Ramos (cell line): Measurements from ENCODE around the gene KCNQ1.

Experiments used
- in situ Hi-C: fragments of 300-500 bp; cut with MboI; formaldehyde crosslinking; loops from one replicate; pipeline ENCODE4 v1.14.3; 2022; ENCODE audit warnings: low sequenced_read_pairs; ENCODE audit not compliant: unreplicated experiment

The KCNQ1 gene

DNA sequence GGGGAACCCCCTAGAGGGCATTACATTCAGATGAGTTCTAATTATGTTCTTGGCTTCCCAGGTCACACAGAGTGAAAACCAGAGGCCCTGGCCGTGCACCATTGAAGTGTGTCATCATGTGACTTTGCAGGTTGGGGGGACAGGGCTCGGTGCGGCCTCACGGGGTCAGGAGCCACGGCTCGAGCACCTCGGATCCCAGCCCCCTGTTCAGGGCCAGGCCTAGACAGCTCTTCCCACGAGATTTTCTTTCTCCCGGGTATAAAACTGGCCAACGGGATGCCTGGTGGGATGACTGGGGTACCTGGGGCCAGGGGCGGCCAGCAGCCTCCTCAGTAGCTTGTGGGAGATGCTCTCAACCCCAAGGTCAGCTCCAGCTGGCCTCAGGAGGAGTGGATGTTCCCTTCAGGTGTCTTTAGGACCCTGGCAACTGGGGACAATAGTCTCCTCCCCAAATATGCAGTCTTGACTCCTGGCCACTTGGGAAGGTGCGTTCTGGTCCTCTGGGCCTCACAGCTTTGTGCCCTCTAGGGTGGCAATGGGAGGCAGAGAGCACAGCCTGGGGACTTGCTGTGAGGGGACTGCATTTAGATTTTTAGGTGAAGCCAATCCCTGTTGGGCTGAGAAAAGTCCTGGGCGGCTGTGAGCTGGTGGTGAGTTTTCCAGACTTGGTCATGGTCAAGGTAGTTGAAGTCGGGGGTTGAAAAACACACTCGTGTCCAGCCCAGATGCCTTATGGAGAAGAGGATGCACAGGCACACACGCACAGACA, 95.6 kb downstream of the KCNQ1 start:
- in situ Hi-C loops, result loop anchor here (25.0 kb wide), 1 partner anchor 547 kb away; no protein-coding TSS in a partner anchor

DNA sequence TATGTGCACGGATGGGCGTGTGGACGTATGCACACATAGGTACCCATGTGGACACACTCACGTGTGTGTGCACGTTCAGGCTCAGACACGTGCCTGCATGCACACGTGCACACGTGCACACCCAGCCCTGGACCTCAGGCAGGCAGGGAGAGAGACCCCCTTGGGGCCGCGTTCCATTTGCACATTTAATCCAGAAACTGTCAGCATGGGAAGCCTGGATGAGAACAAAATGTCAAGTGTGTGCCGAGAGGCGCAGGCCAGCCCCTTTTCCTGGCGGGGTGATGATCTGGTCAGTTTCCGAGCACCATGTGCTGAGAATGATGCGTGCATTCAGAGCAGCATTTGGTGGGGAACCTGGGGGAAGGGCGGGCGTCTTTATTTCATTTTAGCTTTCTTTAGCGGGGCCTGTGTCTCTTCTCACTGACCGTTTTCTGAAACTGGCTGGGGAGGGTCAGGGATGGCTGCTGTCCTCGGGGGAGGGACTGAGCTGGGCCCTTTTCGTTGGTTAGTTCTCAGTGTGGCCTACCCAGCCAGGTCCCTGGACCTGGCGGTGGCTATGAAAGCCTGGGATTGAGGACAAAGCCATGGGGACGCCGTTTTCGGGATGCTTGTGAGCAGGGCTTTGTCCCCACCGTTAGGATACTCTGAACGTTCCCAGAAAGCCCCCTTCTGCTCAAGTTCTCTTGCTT, 96.3 kb downstream of the KCNQ1 start:
- in situ Hi-C loops, result loop anchor here (25.0 kb wide), 1 partner anchor 546 kb away; no protein-coding TSS in a partner anchor

DNA sequence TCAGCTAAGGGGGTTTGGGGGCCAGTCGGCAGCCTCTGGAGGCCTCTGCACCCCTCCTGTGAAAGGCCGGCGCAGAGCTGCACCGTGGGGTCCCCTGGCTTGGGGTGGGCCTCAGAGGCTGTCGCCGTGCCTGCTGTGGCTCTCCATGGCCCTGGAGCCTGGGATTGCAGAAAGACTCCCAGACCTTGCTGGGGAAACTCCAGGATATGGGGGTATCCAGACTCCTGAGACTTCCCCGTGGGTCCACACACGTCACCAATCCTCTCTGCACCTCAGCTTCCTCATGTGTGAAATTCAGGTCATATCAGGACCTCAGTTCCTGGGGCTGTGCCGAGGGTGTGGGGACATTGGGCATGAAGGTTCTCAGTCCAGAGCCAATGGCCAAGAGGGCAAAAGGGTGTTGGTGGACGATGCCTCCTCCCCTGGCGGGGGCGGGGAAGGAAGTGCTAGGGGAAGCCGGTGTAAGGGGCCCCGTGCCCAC, 97.1 kb downstream of the KCNQ1 start:
- in situ Hi-C loops, result loop anchor here (25.0 kb wide), 1 partner anchor 545 kb away; no protein-coding TSS in a partner anchor

DNA sequence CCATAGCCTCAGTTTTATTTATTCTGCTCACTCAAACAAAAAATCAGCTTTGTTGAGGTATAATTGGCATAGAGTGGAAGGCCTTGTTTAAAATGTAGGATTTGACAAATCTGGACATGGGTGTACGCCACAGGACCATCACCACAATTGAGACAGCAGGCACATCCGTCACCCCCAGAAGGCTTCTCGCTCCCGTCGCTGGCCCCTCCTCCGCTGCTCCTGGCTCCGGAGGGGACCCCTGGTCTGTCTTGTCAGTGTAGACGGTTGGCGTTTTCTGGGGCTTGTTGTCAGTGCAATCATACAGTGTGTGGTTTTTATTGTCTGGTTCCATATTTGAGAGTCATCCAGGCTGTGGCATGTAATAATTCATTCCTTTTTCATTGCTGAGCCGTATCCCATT, 97.6 kb downstream of the KCNQ1 start:
- in situ Hi-C loops, result loop anchor here (25.0 kb wide), 1 partner anchor 545 kb away; no protein-coding TSS in a partner anchor

DNA sequence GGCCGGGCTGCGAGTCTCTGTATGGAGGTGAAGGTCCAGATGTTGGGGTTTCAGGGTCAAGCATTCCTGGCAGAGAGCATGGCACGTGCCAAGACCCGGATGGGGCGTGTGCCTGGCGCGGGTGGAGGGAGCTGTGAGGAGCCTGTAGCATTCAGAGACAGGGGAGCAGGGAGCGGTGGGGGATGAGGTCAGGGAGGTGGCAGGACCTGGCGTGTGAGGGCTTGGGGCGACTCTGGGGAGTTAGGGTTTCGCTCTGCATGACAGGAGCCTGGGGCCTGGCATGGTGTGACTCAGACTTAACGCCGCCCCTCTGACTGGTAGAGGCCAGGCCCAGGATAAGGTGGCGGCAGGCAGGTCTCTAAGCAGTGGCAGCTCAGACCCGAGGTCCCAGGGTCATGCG, 103.0 kb downstream of the KCNQ1 start:
- in situ Hi-C loops, result loop anchor here (25.0 kb wide), 1 partner anchor 539 kb away; no protein-coding TSS in a partner anchor

DNA sequence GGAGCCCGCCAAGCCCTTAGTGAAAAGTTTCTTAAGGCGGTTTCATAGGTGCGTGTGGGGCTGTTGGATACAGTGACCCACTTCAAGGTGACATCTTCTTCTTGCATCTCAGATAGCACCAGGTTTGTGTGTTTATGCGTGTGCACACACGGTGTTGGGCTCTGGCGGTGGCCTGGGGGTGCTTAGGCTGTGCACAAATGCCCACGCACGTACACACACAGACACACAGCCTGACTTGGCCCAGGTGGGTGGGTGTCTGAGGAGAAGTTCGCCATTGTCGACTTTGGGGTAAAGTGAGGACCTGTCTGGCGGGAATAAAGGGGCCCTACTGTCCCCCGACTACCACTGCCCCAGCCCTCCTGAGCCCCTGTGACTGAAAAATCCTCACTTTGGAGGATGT, 103.8 kb downstream of the KCNQ1 start:
- in situ Hi-C loops, result loop anchor here (25.0 kb wide), 1 partner anchor 539 kb away; no protein-coding TSS in a partner anchor

DNA sequence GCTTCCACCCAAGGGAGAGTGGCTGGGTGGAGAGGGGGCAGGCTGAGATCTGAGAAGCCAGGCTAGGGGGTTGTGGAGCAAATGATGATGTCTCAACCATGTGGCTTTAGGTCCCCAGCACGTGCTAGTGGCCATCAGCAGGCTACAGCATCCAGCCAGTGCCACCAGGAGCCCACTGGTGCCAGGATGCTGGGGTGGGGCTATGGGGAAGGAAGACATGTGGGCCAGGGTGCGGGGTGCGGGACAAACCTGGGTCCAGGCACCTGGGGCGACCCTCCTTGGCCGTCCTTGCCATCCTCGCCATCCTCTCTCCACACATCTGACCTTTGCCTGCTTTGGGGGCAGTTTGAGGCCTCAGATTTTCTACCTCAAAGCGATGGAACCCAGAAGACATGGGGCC, 104.3 kb downstream of the KCNQ1 start:
- in situ Hi-C loops, result loop anchor here (25.0 kb wide), 1 partner anchor 538 kb away; no protein-coding TSS in a partner anchor

DNA sequence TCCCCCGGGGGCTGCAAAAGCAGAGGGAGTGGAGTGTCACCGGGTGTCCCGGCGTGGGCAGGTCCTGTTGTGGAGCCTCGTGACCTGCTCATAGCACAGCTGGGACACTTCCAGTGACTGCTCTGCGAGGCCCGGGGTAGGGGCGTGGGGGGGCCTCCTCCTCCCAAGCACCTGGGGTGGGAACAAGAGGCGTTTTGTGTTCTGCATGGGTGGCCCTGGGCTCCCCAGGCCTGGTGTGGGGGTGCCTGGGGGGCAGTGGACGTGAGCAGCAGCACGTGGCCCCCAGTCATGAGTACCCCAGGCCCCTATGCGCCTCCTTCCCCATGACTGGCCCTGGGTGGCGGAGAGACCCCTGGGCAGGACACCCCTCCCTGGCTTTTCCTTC, 104.7 kb downstream of the KCNQ1 start:
- in situ Hi-C loops, result loop anchor here (25.0 kb wide), 1 partner anchor 538 kb away; no protein-coding TSS in a partner anchor

DNA sequence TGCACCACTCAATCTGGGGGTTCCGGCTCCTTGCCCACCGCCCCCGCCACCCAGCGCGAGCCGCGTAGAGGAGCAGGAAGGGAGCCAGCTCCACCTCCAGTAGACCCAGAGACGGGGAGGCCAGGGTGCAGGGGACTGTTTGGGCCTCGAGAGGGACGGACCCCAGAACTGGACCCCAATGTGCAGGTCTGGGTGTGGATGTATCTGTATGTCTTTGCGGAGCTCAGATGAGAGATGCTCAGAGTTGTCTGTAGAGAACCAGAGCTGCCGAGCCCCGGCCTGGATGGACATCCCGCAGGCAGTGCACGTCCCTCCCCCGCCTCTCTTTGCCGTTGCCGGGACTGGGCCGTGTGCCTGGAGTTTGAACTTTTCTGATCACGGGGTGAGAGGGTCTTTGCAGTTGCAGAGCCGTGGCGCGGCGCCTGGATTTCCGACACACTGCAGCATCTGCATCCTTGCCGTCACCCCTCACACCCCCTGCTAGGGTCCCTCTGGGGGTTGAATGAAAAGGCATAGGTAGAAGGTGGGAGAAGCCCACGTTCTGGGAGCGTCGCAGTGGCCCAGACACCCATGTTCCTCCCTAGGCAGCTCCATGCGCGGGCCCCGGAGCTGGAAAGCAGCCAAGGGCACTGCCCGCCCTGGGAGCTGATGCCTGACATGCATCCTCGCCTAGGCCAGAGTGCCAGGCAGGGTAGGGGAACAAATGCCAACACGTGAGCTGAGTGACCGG, 105.2 kb downstream of the KCNQ1 start:
- in situ Hi-C loops, result loop anchor here (25.0 kb wide), 1 partner anchor 537 kb away; no protein-coding TSS in a partner anchor

DNA sequence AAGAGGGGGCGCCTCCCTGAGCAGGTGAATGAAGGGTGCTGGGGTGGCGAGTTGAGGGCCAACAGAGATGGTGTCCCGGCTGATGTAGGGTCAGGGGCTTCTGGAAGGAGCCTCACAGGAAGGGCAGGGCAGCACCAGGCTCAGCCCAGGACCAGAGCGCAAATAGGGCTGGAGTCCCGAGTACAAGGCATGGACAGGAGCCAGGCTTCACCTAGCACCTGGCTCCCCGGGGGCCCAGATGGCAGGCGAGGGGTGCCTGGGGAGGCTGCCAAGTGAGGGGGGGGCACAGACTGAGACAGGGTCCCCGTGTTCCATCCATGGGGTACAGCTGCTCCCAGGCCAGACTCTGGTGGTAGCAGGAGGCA, 105.8 kb downstream of the KCNQ1 start:
- in situ Hi-C loops, result no loop called here

DNA sequence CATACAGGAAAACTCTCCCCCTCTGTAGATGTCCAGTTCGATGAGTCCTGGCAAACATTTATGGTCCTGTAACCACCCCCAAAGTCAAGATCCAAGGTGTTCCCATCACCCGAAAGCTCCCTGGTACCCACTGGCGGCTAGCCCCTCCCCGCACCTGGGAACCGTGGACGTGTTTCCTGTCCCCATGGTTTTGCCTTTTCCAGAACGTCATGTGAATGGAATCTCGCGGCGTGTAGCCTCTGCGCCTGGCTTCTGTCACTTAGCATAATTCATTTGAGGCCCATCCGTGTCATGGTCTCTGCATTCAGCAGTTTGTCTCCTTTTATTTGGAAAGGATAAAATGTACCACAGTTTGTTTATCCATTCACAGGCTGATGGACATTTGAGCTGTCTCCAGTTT, 106.3 kb downstream of the KCNQ1 start:
- in situ Hi-C loops, result no loop called here

DNA sequence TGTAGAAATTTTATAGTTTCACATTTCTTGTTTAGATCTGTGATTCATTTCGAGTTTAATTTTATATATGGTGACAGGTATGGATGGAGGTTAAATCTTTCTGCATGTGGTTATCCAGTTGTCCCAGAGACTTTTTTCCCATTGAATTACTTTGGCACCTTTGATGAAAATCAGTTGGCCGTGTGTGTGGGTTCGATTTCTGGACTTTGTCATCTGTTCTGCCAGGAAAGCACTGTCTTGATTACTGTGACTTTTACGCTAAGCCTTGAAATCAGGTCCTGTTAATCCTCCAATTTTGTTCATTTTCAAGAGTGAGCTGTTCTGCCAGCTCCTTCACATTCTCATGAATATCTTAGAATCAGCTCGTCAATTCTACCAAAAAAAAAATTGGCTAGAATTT, 107.4 kb downstream of the KCNQ1 start:
- in situ Hi-C loops, result no loop called here

DNA sequence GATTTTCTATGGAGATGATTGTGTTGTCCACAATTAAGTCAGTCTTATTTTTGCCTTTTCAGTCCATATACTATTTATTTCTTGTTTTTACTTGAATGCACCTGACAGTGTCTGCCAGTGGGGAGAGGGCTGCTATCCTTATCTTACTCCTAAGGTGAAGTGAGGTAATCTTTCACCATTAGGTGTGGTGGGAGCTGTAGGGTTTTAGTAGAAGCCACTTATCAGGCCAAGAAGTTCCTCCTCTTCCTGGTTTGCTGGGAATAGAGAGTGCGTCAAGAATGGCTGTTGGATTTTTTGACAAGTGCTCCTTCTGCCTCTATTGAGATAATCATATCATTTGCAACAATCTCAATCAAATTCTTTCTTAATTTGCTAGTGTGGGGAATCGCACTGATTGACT, 108.4 kb downstream of the KCNQ1 start:
- in situ Hi-C loops, result no loop called here

DNA sequence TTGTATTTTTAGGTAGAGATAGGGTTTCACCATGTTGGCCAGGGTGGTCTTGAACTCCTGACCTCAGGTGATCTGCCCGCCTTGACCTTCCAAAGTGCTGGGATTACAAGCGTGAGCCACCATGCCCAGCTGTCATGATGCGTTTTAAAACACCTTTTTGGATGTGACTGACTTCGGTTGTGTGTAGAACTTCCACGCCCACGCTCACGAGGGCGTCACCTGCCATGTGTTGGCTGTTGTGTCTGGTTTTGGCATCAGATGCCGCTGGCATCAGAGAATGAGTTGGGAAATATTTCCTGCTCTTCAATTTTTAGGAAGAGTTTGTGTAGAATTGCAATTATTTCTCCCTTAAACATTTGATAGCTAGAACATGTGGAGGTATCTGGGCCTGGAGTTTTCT, 109.1 kb downstream of the KCNQ1 start:
- in situ Hi-C loops, result no loop called here

DNA sequence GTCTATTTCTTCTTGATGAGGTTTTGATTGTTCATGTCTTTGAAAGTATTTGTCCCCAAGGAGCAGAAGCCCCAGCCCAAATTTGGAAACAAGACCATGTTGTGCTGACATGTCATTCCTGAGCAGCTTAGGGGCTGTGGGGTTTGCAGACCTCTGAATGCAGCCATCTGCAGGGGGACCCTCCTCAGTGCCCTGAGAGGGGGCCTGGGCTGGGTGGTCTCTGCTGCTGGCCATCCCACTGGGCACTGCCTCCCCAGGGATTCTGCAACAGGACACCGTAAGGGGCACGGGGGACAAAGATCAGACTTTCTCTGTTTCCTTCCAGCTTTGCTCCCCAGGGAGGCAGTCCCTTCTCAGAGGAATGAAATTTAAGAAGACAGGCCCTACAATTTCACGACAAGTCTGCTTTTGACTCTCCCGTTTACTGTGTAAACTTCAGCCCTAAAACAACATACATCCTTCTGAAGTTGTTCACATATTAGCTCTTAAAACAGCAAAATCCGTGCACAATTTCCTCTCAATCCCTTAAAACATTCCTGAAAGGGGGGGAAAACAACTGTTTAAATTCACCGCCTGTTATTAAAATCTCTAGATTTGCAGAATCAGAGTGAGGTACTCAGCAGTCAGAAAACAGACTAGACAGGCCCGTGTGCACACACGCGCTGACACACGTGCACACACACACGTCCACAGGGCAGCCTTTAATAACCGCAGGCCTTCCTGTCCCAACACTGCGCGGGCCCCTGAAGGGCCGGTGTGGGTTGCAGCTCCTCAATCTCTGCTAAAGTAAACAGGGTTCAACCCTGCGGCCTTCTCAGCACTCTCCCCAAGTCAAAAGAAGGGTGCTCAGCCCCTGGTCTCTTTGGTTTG, 109.8 kb downstream of the KCNQ1 start:
- in situ Hi-C loops, result no loop called here

DNA sequence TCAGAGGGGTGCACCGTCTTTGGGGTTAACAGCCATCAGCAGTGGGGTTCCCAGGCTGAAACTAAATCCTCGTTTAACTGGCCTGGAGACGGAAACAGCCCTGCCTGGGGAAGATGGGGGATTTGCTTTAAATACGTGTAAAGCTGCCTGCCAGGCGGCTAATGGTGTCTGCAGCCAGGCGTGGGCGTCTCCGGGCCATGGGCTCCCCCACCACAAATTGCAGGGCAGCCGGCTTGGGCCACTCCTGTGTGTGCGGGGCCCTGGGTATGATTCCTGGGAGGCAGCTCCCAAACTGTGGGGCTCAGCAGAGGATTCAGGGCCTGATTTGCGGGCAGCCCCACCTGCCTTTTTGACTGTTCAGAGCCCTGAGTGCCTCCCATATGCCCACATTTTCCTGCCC, 110.5 kb downstream of the KCNQ1 start:
- in situ Hi-C loops, result no loop called here

DNA sequence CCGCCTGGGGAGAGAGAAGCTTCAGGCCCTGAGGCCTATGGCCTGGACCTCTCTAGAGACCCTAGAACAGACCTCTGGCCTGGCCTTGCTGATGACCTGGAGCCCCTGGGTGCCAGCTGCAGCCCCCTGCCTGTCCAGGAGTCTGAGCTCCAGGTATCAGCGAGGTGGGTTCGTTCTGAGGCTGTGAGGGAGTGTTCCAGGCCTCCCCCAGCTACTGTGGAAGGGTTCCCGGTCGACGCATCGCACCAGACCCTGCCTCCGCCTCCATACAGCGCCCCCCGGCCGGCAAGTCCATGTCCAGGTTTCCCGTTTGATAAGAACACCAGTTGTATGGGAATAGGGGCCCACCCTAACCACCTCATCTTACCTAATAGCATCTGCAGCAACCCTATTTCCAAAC, 111.1 kb downstream of the KCNQ1 start:
- in situ Hi-C loops, result no loop called here

DNA sequence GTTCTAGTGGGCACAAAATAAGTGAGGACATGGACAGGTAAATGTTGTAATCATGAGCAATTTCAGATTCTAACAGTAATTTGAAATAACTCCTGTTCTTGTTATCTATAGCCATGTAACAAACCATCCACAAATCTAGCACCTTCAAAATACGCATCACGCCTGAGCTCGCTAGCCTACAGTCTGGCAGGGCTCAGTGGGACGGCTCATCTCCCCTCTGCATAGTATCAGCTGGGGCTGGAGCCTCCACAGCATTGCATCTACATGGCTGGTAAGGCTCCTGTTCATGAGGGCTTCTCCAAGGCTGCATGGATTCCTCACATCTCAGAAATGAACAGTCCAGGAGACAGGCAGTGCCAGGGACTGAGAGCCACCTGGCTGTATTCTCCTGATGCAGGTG, 112.6 kb downstream of the KCNQ1 start:
- in situ Hi-C loops, result no loop called here

DNA sequence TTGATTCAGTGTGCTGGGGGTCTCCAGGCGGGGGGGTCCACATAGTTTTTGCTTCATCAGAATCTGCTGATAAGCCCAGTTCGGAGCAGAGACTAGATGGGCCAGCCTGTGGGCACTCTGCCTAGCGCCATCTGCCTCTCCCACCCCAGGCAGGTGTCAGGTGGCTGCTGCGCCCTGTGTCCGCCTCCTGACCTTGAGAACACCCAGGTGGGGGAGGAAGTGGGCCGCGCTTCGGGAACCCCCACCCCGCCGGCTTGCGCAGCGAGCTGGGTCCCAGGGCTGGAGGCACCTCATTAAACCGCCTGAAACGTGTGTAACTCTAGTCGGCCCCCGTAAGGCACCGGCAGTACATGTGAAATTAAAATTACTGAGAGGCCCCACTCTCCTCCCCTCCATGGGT, 113.6 kb downstream of the KCNQ1 start:
- in situ Hi-C loops, result no loop called here
